Choroid plexus epithelial cell (primary cell): Measurements from ENCODE around the gene MAP4K2.
"Not testable (repeated sequence)": the region's sequence is repeated elsewhere in the genome, so short reads cannot be mapped to it uniquely, and the experiment has no call there.

Source experiments
- DNase-seq: peaks from one replicate; pipeline ENCODE4 v3.0.0-alpha.2; 2010; ENCODE audit warnings: low read depth
- H3K4me3 ChIP-seq: 2 replicates; pipeline ENCODE4 v1.5.1; 2011; ENCODE audit warnings: low read depth, mild to moderate bottlenecking, control low read depth, low read length, moderate library complexity
- TF ChIP-seq, protein P1 (sequence below): conservative IDR thresholded peaks from 2 replicates; pipeline ENCODE4 v1.5.1; 2011; ENCODE audit warnings: low read depth, mild to moderate bottlenecking, control low read depth, inconsistent platforms, low read length, moderate library complexity

MAP4K2 gene

GRCh38 chr11:64823568-64824119 is 20.6 kb upstream of the MAP4K2 start:
- TF ChIP-seq, protein P1, sequence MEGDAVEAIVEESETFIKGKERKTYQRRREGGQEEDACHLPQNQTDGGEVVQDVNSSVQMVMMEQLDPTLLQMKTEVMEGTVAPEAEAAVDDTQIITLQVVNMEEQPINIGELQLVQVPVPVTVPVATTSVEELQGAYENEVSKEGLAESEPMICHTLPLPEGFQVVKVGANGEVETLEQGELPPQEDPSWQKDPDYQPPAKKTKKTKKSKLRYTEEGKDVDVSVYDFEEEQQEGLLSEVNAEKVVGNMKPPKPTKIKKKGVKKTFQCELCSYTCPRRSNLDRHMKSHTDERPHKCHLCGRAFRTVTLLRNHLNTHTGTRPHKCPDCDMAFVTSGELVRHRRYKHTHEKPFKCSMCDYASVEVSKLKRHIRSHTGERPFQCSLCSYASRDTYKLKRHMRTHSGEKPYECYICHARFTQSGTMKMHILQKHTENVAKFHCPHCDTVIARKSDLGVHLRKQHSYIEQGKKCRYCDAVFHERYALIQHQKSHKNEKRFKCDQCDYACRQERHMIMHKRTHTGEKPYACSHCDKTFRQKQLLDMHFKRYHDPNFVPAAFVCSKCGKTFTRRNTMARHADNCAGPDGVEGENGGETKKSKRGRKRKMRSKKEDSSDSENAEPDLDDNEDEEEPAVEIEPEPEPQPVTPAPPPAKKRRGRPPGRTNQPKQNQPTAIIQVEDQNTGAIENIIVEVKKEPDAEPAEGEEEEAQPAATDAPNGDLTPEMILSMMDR: no peak
- DNase-seq: no peak
- no peak overlapping the region for H3K4me3 ChIP-seq

GRCh38 chr11:64817476-64817875 is 14.5 kb upstream of the MAP4K2 start:
- TF ChIP-seq, protein P1: no peak
- H3K4me3 ChIP-seq: no peak overlapping the region
- DNase-seq: no peak

GRCh38 chr11:64815433-64815832 is 12.4 kb upstream of the MAP4K2 start:
- H3K4me3 ChIP-seq, DNase-seq: not testable (repeated sequence)

- no peak for DNase-seq
- H3K4me3 ChIP-seq: no peak overlapping the region
- TF ChIP-seq, protein P1: no peak
Measured at GRCh38 chr11:64814712-64815187, 11.7 kb upstream of the MAP4K2 start.

DNA sequence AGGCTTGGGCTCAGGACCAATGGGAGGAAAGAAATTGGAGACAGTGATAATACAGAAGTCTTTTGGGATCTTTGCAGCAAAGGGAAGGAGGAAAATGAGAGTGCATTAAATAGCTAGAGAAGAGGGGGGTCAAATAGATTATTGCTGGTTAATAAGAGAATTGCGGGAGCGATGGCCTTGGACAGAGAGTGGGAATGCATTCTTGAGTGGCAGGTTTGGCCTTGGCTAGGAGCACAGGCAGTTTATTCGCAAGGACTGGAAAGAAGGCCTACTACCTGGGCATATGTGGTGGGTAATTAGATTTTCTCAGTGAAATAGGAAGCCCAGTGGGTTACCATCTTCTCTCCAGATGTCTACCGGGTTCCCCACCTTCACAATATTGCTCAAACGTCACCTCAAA is 10.8 kb upstream of the MAP4K2 start:
- H3K4me3 ChIP-seq: no peak overlapping the region
- TF ChIP-seq, protein P1: no peak
- DNase-seq: no peak

DNA sequence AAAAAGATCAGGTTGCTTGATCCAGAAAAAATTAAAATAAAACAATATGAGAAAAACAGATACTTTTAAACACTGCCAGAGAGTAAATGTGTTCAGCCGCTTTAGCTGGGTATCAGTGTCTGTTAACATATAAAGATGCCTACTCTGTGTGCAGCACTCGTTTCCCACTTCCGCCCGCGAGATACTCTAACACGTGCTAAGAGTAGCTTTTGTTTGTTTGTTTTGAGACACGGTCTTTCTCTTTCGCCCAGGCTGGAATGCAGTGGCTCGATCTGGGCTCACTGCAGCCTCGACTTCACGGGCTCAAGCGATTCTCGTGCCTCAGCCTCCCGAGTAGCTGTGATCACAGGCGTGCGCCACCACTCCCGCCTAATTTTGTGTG is 7.9 kb upstream of the MAP4K2 start:
- no peak for DNase-seq
- H3K4me3 ChIP-seq: peak overlapping the region; percentile 85
- TF ChIP-seq, protein P1: no peak

GRCh38 chr11:64810271-64810890 is 7.4 kb upstream of the MAP4K2 start, which contains the start of gene MEN1:
Gene MEN1 (minus strand): TSS chr11:64810551. CDS start chr11:64810109, 442 bp downstream.
- H3K4me3 ChIP-seq: peak within 1 kb of the TSS; percentile 85
- DNase-seq: peak; percentile 97
- TF ChIP-seq, protein P1: no peak
